GM18508 (cell line): ENCODE results near the gene NUP160.
"Not testable (repeated sequence)": the region's sequence is repeated elsewhere in the genome, so short reads cannot be mapped to it uniquely, and the experiment has no call there.

Source experiments
- ATAC-seq: cut with Tn5 transposase; IDR thresholded peaks from one replicate; pipeline ENCODE4 v1.9.1; 2021; ENCODE audit warnings: moderate number of reproducible peaks; ENCODE audit not compliant: insufficient read depth, unreplicated experiment

NUP160 gene

GRCh38 chr11:47737817-47738216 is 110.3 kb downstream of the NUP160 start:
- not testable (repeated sequence) for ATAC-seq

- ATAC-seq: no peak
Observed at GRCh38 chr11:47732271-47732670, 115.9 kb downstream of the NUP160 start.

- no peak for ATAC-seq
Observed at GRCh38 chr11:47731475-47731874, 116.7 kb downstream of the NUP160 start.
